K562 (cell line): ENCODE measurements around the gene ANKS1B. TPM values are rescaled to one million over a fixed set of nuclear protein-coding genes. Genes with fewer than 3 reads are reported as not detected.

Experiments used
- ATF1 ChIP-seq, 2 experiments: fragments of 450-650 bp in 1 of 2; IDR thresholded peaks; 2 replicates each; pipeline ENCODE4 v1.6.1; 2016; ENCODE audit warnings: missing compliant biosample characterization in 1 of 2, missing genetic modification characterization in 1 of 2
- ETV6 ChIP-seq, 3 experiments: fragments of 150-350 bp in 1 of 3; sonication (generic) in 1 of 3; formaldehyde crosslinking in 1 of 3; IDR thresholded peaks; 2 replicates each; pipeline versions ENCODE4 v1.6.1 to v1.8.0; 2014 to 2022; ENCODE audit warnings: borderline replicate concordance in 2 of 3, low read depth in 2 of 3, antibody characterized with exemption in 1 of 3, low read length in 1 of 3, mild to moderate bottlenecking in 1 of 3, missing genetic modification reagents in 1 of 3
- ID3 ChIP-seq, 2 experiments: fragments of 250-450 bp in 1 of 2; fragments of 450-650 bp in 1 of 2; sonication (Bioruptor Pico) in 1 of 2; IDR thresholded peaks; 2 replicates each; pipeline versions ENCODE4 v1.6.1 to v1.8.0; 2016 to 2021; ENCODE audit warnings: mild to moderate bottlenecking in 2 of 2, moderate library complexity in 2 of 2, missing compliant biosample characterization in 1 of 2, missing genetic modification characterization in 1 of 2
- MTF1 ChIP-seq: fragments of 250-450 bp; sonication (Bioruptor Pico); IDR thresholded peaks from 2 replicates; pipeline ENCODE4 v1.9.0; 2021; ENCODE audit warnings: moderate library complexity, mild to moderate bottlenecking, inconsistent platforms, borderline replicate concordance
- RAD51 ChIP-seq: fragments of 450-650 bp; IDR thresholded peaks from 2 replicates; pipeline ENCODE4 v1.7.1; 2016; ENCODE audit warnings: low read depth, mild to moderate bottlenecking, borderline replicate concordance
- STAT6 ChIP-seq: sonication (generic); formaldehyde crosslinking; IDR thresholded peaks from 2 replicates; pipeline ENCODE4 v1.8.1; 2023; ENCODE audit warnings: mild to moderate bottlenecking, missing genetic modification reagents
- ZNF12 ChIP-seq: sonication (generic); formaldehyde crosslinking; IDR thresholded peaks from 2 replicates; pipeline ENCODE4 v1.4.0; 2020; ENCODE audit warnings: mild to moderate bottlenecking, missing genetic modification reagents
- ZNF121 ChIP-seq: sonication (generic); formaldehyde crosslinking; conservative IDR thresholded peaks from 2 replicates; pipeline ENCODE4 v1.8.0; 2022; ENCODE audit warnings: missing genetic modification reagents
- ZNF174 ChIP-seq: fragments of 250-450 bp; sonication (Bioruptor Pico); IDR thresholded peaks from 2 replicates; pipeline ENCODE4 v1.4.0; 2020; ENCODE audit warnings: mild to moderate bottlenecking
- ZNF551 ChIP-seq: fragments of 250-450 bp; sonication (Bioruptor Pico); IDR thresholded peaks from 2 replicates; pipeline ENCODE4 v1.5.0; 2021; ENCODE audit warnings: mild to moderate bottlenecking, moderate library complexity
- ZNF696 ChIP-seq: fragments of 250-450 bp; sonication (Bioruptor Pico); conservative IDR thresholded peaks from 2 replicates; pipeline ENCODE4 v1.4.0; 2020; ENCODE audit warnings: mild to moderate bottlenecking, moderate library complexity
- polyA plus RNA-seq, 8 experiments: library from polyadenylated mRNA; depleted of rRNA in 4 of 8; stranded (reverse) in 5 of 8; unstranded in 3 of 8; fragments of >200 nt; fragmentation: Nextera tagmentation in 2 of 8; fragmentation: Illumina TruSeq in 1 of 8; extraction: Ambion mirVana in 2 of 8; extraction: Trizol in 1 of 8; gene quantifications; 2 replicates each; pipeline versions ENCODE4 v1.2.1 to v1.2.3, GENCODE V29; 2011 to 2014; ENCODE audit warnings: inconsistent platforms in 1 of 8, missing spikeins in 1 of 8
- total RNA-seq, 7 experiments: library from RNA; depleted of rRNA in 6 of 7; stranded (reverse); fragments of >200 nt in 6 of 7; fragmentation: Illumina TruSeq in 2 of 7; extraction: Trizol in 2 of 7; gene quantifications; 2 replicates each; pipeline versions ENCODE4 v1.2.1 to v1.2.3, GENCODE V29; 2011 to 2021; ENCODE audit warnings: low replicate concordance in 1 of 7

ANKS1B gene
- total and polyA plus RNA-seq, 9 of the 15 experiments (the other 6 are each of a cell fraction or from before 2014, with no cell fraction given): 0.04 to 0.47 (median 0.28) TPM; not detected in 4

GRCh38 chr12:100031836-100032235, 47.1 kb upstream of the ANKS1B start (continued):
- no peak for TF ChIP-seq ETV6 (IDR thresholded peaks at IDR 0.05; ENCODE audit: borderline replicate concordance in 1 of 2, low read depth in 2 of 2, low read length in 1 of 2)
- no peak for TF ChIP-seq ETV6 (CRISPR knock-in tag; IDR thresholded peaks at IDR 0.05; ENCODE audit: borderline replicate concordance)
- TF ChIP-seq ZNF696 (CRISPR knock-in tag): no peak
- no peak for TF ChIP-seq ZNF121
- TF ChIP-seq MTF1: no peak
- no peak for TF ChIP-seq ZNF12
- no peak for TF ChIP-seq STAT6
- no peak for TF ChIP-seq ID3 (CRISPR knock-in tag; IDR thresholded peaks at IDR 0.05)
- TF ChIP-seq ID3 (tag; IDR thresholded peaks at IDR 0.05): no peak
- TF ChIP-seq ZNF551 (CRISPR knock-in tag): no peak
- no peak for TF ChIP-seq ATF1 (CRISPR knock-in tag; IDR thresholded peaks at IDR 0.05)
- no peak for TF ChIP-seq ATF1 (tag; IDR thresholded peaks at IDR 0.05)
- no peak for TF ChIP-seq RAD51
- TF ChIP-seq ZNF174: no peak
